KOPT-K1 (cell line): Measurements from ENCODE around the gene CSMD2.

Experiments
- H3K27ac ChIP-seq: fragments of 200-600 bp; sonication (generic); 2 replicates; pipeline ENCODE4 v1.5.1; 2016; ENCODE audit warnings: antibody characterized with exemption, mild to moderate bottlenecking, low read depth, low read length; ENCODE audit not compliant: poor library complexity, severe bottlenecking
- H3K36me3 ChIP-seq: fragments of 200-600 bp; sonication (generic); 2 replicates; pipeline ENCODE4 v1.5.1; 2017; ENCODE audit warnings: antibody characterized with exemption, mild to moderate bottlenecking, low read length, moderate library complexity; ENCODE audit not compliant: insufficient read depth
- H3K9me3 ChIP-seq: fragments of 200-600 bp; sonication (generic); 2 replicates; pipeline ENCODE4 v1.5.1; 2017; ENCODE audit warnings: antibody characterized with exemption, low read length, mild to moderate bottlenecking; ENCODE audit not compliant: insufficient read depth, poor library complexity, severe bottlenecking

CSMD2 gene

GRCh38 chr1:33561576-33561975 is 603.5 kb downstream of the CSMD2 start:
- no peaks in the 10 kb centered on the region for H3K9me3 ChIP-seq
- H3K36me3 ChIP-seq = no peaks in the 10 kb centered on the region
- no peak overlapping the region for H3K27ac ChIP-seq

DNA sequence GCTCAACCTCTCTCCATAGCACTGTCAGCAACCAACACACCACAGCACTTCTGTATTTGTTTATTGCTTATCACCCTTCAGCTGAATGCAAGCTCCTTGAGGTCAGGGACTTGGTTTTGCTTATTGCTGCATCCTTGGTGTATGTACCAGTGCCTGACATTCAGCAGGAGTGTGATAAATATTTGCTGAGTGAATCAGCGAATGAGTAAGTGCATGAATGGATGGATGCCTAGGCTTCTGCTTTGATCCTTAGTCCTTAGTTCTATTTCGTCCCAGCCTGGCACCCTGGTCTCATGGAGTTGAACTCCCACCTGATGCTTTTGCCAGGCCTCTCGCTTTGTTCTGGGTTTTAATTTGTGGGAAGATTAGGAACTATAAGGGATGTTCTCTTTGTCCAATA is 604.4 kb downstream of the CSMD2 start:
- Histone ChIP-seq H3K36me3 (no peaks in the 10 kb centered on the region), H3K9me3 (no peaks in the 10 kb centered on the region), H3K27ac (no peak overlapping the region)

DNA sequence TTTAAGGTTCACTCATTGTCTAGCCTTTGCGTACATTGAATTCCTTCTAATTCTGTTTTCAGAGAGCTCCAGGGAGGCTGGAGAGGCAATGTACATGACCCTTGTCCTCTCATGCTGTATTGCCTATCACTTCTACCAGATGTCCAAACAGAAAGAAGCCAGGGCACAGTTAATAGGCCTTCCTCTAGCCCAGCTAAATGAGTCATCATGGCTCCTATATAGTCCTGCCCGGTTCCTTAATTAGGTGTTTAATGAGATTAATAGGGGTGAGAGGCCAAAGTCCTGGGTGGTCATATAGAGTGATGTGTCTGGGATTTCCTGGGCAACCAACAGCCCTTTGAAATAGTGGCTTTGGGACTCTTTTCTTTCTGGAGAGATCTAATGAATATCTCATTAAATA is 616.3 kb downstream of the CSMD2 start:
- Histone ChIP-seq H3K36me3 (no peaks in the 10 kb centered on the region), H3K27ac (no peak overlapping the region), H3K9me3 (peaks cover 3% of the 10 kb centered on the region)

- Histone ChIP-seq H3K27ac (no peak overlapping the region), H3K36me3 (no peaks in the 10 kb centered on the region), H3K9me3 (peaks cover 3% of the 10 kb centered on the region)
These were observed 616.7 kb downstream of the CSMD2 start for GRCh38 chr1:33548319-33548718.

GRCh38 chr1:33547576-33547975 is 617.5 kb downstream of the CSMD2 start:
- Histone ChIP-seq H3K36me3 (no peaks in the 10 kb centered on the region), H3K27ac (no peak overlapping the region), H3K9me3 (peaks cover 3% of the 10 kb centered on the region)

- H3K36me3 ChIP-seq = no peaks in the 10 kb centered on the region
- no peaks in the 10 kb centered on the region for H3K9me3 ChIP-seq
- H3K27ac ChIP-seq = no peak overlapping the region
These were observed 623.1 kb downstream of the CSMD2 start for GRCh38 chr1:33541966-33542365.

DNA sequence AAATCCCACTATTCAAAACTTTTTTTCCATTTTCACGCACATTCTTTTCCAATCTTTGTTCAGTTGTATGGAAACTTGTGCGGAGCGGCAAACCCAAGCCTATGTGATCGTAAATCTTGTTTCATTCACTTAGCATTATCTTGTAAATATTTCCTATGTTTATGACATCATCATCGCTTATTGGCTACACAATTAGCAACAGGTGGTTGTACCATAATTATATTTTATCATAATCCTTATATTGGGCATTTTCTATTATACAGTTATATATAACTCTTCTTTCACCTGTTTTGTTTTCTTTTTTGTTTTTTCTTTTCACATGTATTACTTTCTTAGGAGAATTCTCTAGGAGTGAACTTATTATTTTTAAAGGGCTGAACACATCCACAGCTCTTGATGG is 627.1 kb downstream of the CSMD2 start:
- Histone ChIP-seq H3K27ac (no peak overlapping the region), H3K36me3 (no peaks in the 10 kb centered on the region), H3K9me3 (no peaks in the 10 kb centered on the region)

DNA sequence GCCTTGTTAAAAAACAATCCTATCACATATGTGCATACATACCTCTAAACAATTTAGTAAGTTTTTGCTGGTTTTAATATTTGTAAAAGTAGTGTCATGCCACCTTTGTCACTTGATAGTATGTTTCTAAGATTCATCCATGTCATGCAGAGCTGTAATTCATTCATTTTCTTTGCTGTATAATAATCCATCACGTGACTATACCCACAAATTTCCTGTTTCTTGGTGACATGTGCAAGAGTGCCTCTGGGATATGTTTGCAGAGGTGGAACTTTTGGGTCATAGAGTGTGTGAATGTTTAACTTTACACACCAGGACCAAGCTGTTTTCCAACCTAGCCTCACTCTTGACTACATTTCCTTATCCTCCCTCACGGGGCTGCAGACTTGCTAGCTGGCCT is 629.7 kb downstream of the CSMD2 start:
- no peaks in the 10 kb centered on the region for H3K36me3 ChIP-seq
- H3K27ac ChIP-seq = no peak overlapping the region
- peaks cover 3% of the 10 kb centered on the region for H3K9me3 ChIP-seq

DNA sequence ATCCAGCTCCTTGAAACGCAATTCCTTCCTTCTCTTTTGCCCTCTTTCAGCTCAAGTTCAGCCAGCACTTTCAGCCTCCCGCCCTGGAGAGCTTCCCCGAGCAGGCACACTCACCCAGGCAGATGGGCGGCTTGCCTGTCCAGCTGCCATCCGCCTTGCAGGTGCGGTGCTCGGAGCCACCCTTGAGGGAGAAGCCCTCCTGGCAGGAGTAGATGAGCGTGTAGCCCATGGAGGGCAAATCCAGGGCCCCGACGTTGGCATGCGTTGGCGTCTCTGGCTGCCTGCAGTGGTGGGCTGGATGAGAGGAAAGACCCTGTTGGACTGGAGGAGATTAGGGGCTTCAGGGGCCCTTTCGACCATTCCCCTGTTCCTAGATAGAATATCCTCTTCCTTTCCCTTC is 632.1 kb downstream of the CSMD2 start:
- Histone ChIP-seq H3K9me3 (peaks cover 3% of the 10 kb centered on the region), H3K36me3 (no peaks in the 10 kb centered on the region), H3K27ac (no peak overlapping the region)

DNA sequence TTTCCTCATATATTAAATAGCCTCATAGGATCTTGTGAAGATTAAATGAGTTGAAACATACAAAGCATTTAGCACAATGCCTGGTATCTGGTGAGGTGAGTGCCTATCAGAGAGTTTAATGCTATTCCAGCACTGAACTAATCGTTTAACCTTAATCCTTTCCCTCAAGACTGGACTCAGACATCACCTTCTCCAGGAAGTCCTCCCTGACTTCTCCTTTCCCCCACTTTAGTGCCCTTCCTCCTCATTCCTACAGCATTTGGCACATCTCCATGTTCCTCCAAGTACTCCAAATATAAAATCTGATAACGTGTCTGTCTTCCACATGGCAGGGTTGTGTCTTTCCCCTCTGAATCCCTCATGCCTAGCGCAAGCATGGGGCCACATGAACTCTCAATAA is 632.8 kb downstream of the CSMD2 start:
- no peaks in the 10 kb centered on the region for H3K36me3 ChIP-seq
- H3K27ac ChIP-seq = no peak overlapping the region
- H3K9me3 ChIP-seq = peaks cover 3% of the 10 kb centered on the region

DNA sequence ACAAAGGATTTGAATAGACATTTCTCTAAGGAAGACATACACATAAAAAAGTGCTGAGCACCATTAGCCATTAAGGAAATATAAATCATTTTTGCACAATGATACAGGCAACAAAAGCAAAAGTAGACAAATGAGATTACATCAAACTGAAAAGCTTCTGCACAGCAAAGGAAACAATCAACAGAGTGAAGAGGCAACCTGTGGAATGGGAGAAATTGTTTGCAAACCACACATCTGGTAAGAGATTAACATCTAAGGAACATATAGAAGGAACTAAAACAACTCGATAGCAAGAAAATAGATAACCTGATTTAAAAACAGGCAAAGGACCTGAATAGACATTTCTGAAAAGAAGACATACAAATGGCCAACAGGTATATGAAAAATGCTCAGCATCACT is 635.1 kb downstream of the CSMD2 start:
- no peak overlapping the region for H3K27ac ChIP-seq
- no peaks in the 10 kb centered on the region for H3K36me3 ChIP-seq
- H3K9me3 ChIP-seq = peaks cover 3% of the 10 kb centered on the region

GRCh38 chr1:33527934-33528333 is 637.1 kb downstream of the CSMD2 start:
- no peak overlapping the region for H3K27ac ChIP-seq
- no peaks in the 10 kb centered on the region for H3K36me3 ChIP-seq

DNA sequence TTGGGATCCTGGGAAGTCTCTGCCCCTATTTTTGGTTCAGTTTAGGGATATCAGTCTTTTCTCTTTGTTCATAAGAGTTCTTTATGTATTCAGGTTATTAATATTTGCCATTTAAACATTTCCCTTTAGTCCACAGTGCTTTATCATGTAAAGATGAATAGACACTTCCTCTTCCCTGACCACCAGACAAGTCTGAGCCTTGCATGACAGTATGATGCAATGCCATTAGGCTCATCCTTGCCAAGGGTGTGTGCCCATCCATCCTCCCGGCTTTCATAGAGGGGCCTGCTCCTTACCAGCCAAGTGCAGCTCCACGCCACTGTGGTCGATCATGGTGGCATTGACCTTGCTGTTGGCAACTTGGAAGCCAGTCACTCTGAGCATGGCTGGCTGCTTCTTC is 640.4 kb downstream of the CSMD2 start:
- Histone ChIP-seq H3K27ac (no peak overlapping the region), H3K36me3 (no peaks in the 10 kb centered on the region)

More at GRCh38 chr1:33527934-33528333, 637.1 kb downstream of the CSMD2 start:
- H3K9me3 ChIP-seq = peaks cover 3% of the 10 kb centered on the region

DNA sequence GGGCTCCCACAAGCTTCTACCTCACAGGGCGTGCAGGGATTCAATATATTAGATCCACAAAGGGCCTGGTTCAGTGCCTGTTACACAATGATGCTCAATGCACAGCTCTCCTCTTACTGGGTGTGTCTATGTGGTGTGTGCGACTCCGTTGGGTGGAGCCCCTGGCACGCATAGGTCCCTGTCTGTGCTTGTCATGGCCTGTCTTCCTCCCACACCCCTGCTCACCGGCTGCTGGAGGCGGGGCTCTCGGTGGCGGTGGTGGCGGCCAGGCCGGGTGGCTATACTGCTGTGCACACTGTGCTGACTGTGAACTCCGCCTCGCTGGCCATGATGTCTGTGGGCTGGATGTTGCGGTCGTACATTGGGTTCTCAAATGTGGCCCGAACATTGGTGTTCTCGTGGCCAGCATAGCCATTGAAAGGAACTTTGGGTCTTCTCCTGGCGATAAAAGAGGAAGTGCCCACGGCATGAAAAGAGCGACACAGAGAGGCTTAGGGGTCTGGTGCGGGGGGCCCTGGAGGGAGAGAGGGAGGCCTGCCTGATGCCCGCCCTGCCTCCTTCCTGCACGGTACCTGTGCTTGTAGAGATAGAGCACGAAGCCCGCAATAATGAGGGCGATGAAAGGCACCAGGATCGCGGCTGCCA is 645.7 kb downstream of the CSMD2 start:
- Histone ChIP-seq H3K27ac (no peak overlapping the region), H3K9me3 (no peaks in the 10 kb centered on the region), H3K36me3 (no peaks in the 10 kb centered on the region)

More for the DNA sequence above, 640.4 kb downstream of the CSMD2 start:
- no peaks in the 10 kb centered on the region for H3K9me3 ChIP-seq

DNA sequence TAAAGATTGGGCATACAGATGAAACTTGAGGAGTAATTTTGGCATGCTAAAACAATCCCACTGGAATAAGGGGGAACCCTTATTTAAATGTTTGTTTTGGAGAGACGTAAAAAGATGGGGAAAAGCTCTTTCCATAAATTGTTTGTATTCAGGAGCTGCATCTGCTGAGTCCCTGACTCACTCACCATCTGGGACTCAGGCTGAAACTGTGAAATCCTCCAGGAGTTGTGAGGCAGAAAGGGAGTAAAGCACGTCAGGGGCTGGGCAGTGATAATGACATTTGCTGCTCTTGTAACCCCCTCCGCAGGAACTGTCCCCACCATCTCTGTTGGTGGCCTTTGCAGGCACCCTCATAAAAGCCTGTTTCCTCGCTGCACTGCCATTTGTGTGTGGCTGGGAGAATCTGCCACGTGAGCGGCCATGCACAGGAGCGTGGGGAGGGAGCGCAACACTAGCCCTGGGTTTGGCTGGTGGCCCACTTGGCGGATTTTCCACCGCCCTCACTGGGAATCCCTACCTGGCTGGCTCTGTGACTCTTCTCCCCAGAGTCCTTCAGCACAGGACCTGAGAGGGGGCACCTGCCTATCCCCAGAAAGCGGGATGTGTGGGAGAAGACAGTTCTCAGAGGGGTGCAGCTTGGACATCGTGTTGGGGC is 647.3 kb downstream of the CSMD2 start:
- Histone ChIP-seq H3K9me3 (no peaks in the 10 kb centered on the region), H3K27ac (no peak overlapping the region), H3K36me3 (no peaks in the 10 kb centered on the region)

GRCh38 chr1:33516891-33517567 is 648.0 kb downstream of the CSMD2 start:
- no peaks in the 10 kb centered on the region for H3K9me3 ChIP-seq
- no peak overlapping the region for H3K27ac ChIP-seq

More at GRCh38 chr1:33516891-33517567, 648.0 kb downstream of the CSMD2 start:
- no peaks in the 10 kb centered on the region for H3K36me3 ChIP-seq
